SK-N-MC (cell line): ENCODE results near the gene RTCA.
"Not testable (repeated sequence)": the region's sequence is repeated elsewhere in the genome, so short reads cannot be mapped to it uniquely, and the experiment has no call there.

ENCODE experiments used
- DNase-seq: peaks from one replicate; pipeline ENCODE4 v3.0.0-alpha.2; 2011; ENCODE audit warnings: low read depth, low spot score
- H3K27ac ChIP-seq: fragments of 200-600 bp; sonication (generic); 2 replicates; pipeline ENCODE4 v1.5.1; 2016; ENCODE audit warnings: mixed run types
- H3K36me3 ChIP-seq: fragments of 200-600 bp; sonication (generic); 2 replicates; pipeline ENCODE4 v1.6.1; 2017; ENCODE audit warnings: antibody characterized with exemption, low read length, mixed read lengths; ENCODE audit not compliant: insufficient read depth
- H3K4me3 ChIP-seq: fragments of 200-600 bp; sonication (generic); 2 replicates; pipeline ENCODE4 v1.5.1; 2016
- H3K9ac ChIP-seq: fragments of 200-600 bp; sonication (generic); 2 replicates; pipeline ENCODE4 v1.8.0; 2017; ENCODE audit warnings: mixed run types, mixed read lengths; ENCODE audit not compliant: insufficient read length
- H3K9me3 ChIP-seq: fragments of 200-600 bp; sonication (generic); 2 replicates; pipeline ENCODE4 v1.6.1; 2017; ENCODE audit warnings: low read depth, mild to moderate bottlenecking, antibody characterized with exemption, low read length, moderate library complexity, mixed read lengths
- EZH2 ChIP-seq: fragments of 200-600 bp; sonication (generic); IDR thresholded peaks from one replicate; pipeline ENCODE4 v1.6.1; 2017; ENCODE audit warnings: antibody characterized with exemption
- FOXP2 ChIP-seq: optimal IDR thresholded peaks from 2 replicates; pipeline ENCODE3; 2011; ENCODE audit warnings: mild to moderate bottlenecking, moderate library complexity; ENCODE audit not compliant: insufficient read depth; ENCODE audit errors: extremely low read length, control extremely low read depth
- POLR2AphosphoS5 ChIP-seq: IDR thresholded peaks from 2 replicates; pipeline ENCODE4 v1.6.1; 2012; ENCODE audit warnings: mild to moderate bottlenecking, low read depth, low read length, borderline replicate concordance

Gene RTCA

DNA sequence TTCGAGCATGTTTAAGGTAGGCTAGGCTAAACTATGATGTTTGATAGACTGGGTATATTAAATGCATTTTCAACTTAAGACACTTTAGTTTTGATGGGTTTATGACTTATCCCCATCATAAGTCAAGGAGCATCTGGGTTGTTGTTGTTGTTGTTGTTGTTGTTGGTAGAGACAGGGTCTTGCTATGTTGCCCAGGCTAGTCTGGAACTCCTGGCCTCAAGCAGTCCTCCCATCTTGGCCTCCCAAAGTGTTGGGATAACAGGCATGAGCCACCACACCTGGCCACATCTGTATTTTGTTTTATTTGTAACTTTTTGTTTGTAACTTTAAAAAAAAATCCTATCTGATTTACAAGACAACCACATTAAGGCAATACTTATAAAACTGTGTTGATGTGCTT, 33.9 kb upstream of the RTCA start:
- no peak for TF ChIP-seq POLR2AphosphoS5
- TF ChIP-seq EZH2 = no peak
- TF ChIP-seq FOXP2 = no peak
- DNase-seq = no peak
- Histone ChIP-seq H3K9me3 (no peaks in the 10 kb centered on the region), H3K36me3 (peaks cover 53% of the 10 kb centered on the region), H3K27ac (no peak overlapping the region), H3K9ac (no peak overlapping the region), H3K4me3 (no peak overlapping the region)

DNA sequence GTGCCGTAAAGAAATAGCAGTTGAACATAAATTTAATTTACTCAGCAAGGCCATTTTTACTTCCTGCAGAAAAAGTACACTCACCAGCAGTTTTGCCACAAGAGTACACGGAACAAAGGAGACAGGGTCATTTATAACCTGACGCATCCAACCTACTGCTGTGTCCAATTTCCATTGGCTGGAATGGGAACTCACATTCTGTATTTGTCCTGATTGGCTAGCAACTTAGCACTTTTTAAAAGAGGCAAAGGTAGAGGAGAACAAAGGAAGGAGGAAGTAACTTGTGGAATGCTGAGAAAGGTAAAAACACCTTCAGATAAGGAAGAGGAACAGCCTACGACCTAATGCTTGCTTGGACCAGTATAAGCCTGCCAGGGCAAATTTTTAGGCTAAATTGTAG, 32.5 kb upstream of the RTCA start:
- not testable (repeated sequence) for H3K4me3 ChIP-seq, H3K27ac ChIP-seq, DNase-seq, H3K9ac ChIP-seq, H3K9me3 ChIP-seq
- H3K36me3 ChIP-seq = peaks cover 58% of the 10 kb centered on the region

DNA sequence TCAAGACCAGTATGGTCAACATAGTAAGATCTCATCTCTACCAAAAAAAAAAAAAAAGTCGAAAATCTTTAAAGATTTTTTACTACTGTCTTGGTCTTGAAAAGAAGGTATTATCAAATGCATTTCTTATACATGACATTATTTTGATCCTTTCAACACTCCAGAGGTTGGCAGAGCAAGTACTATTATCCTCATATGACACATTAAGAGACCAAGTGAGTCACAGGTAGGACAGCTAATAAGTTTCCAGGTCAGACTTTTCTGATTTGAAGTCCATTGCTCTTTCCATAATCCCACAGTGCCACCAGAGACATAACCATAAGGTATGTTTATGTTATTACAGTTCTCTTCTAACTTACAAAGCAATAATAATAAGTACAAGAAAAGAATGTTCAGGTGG, 31.6 kb upstream of the RTCA start:
- Histone ChIP-seq H3K9ac (no peak overlapping the region), H3K9me3 (no peaks in the 10 kb centered on the region), H3K27ac (no peak overlapping the region), H3K4me3 (no peak overlapping the region), H3K36me3 (peaks cover 58% of the 10 kb centered on the region)
- TF ChIP-seq EZH2 (no peak), POLR2AphosphoS5 (no peak), FOXP2 (no peak)
- no peak for DNase-seq

DNA sequence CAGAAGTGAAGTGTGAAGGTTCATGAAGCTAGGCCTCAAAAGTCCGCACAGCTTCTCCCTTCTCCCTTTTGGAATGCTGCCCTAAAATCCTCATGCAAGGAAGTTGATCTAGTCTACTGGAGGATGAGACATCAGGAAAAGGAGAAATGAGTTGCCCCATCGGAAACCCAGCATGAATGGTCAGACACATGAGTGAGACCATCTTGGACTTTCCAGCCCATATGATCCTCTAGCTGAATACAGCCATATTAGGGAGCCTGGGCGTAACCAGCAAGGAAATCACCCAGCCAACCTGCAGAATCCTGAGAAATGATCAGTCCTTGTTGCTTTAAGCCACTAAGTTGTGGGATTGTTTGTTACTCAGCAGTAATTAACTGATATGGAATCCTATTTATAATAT, 28.9 kb upstream of the RTCA start:
- Histone ChIP-seq H3K36me3 (peaks cover 46% of the 10 kb centered on the region), H3K9me3 (no peaks in the 10 kb centered on the region), H3K27ac (no peak overlapping the region), H3K9ac (no peak overlapping the region), H3K4me3 (no peak overlapping the region)
- TF ChIP-seq EZH2 (no peak), FOXP2 (no peak), POLR2AphosphoS5 (no peak)
- no peak for DNase-seq

DNA sequence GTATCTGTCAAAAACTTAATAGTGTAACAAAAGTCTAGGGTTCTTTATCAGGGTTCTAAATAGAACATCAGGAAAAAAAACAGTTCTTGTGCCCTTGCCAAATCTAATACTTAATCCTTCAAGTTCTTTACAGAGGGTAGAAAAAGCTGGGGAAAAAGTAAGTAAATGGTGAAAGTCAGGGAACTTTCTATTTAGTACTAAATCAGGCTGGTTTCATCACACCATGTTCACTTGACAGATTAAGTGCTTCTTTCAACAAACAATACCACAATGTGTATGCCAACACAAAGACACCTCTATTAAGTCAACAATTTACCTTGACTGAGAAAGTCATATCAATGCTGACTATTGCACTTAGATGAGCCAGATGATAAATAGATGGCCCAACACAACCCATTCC, 26.1 kb upstream of the RTCA start:
- DNase-seq = no peak
- Histone ChIP-seq H3K4me3 (no peak overlapping the region), H3K9me3 (no peaks in the 10 kb centered on the region), H3K9ac (no peak overlapping the region), H3K36me3 (peaks cover 24% of the 10 kb centered on the region), H3K27ac (no peak overlapping the region)
- TF ChIP-seq POLR2AphosphoS5 = no peak
- TF ChIP-seq EZH2 = no peak
- no peak for TF ChIP-seq FOXP2

DNA sequence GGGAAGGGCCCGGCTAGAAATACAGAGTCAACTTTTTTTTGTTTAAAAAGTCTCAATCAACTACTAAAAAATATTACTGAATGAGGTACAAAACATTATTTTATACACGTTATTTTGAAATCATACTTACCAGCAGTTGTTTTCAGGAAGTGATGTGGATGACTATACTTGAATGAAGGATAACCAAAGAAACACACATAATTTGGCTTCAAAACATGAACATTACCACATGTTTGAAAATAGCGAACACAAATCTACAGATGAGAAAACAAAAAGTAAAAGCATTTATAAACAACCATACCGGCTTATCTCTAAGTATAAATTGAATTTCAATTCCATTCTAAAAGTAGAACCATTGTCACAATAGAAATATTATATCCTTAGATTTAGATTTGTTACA, 25.4 kb upstream of the RTCA start:
- H3K36me3 ChIP-seq = peaks cover 24% of the 10 kb centered on the region

DNA sequence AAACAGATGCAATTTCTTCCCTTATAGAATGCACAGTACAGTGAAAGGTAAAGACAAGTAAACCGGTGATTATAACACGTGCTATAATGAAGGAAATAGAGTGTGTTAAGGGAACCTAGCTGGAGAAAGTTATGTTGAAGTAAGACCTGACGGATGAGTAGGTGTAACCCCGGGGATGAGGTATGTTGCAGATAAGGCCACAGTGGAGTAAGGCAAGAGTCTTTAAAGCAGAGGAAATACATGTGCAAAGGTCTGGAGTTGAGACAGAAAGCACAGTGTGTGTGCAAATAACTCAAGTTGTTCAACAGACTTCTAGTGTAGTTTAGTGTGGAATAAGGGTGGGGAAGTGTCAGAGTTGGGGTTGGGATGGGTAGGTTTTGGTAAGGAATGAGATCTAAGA, 19.3 kb upstream of the RTCA start:
- Histone ChIP-seq H3K4me3 (no peak overlapping the region), H3K27ac (no peak overlapping the region), H3K9ac (no peak overlapping the region), H3K36me3 (no peaks in the 10 kb centered on the region), H3K9me3 (no peaks in the 10 kb centered on the region)
- no peak for TF ChIP-seq EZH2
- TF ChIP-seq POLR2AphosphoS5 = no peak
- no peak for TF ChIP-seq FOXP2
- no peak for DNase-seq

More for the DNA sequence above, 25.4 kb upstream of the RTCA start:
- no peak for DNase-seq
- no peak overlapping the region for H3K27ac ChIP-seq
- no peaks in the 10 kb centered on the region for H3K9me3 ChIP-seq
- no peak overlapping the region for H3K4me3 ChIP-seq
- no peak overlapping the region for H3K9ac ChIP-seq
- no peak for TF ChIP-seq FOXP2
- no peak for TF ChIP-seq POLR2AphosphoS5

DNA sequence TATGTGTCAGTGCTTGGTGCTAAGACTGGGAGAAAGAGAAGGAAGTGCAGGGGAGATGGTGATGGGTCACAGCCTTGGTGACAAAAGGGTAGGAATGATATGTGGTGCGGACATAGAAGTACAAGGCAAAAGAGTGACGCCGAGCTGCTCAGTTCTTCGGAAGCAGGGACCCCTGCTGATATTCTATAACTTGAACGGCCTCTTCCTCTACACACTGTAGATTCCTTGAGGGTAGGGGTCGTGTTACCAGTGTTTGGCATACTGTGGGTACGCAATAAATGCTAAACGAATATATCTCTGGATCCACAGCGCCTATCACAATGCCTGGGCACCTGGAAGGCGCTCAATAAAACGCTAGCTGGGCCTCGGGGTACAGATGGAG, 16.9 kb upstream of the RTCA start:
- DNase-seq = no peak
- TF ChIP-seq POLR2AphosphoS5 (no peak), FOXP2 (no peak), EZH2 (no peak)
- peak overlapping the region; percentile 64; the same call in 1 of the 2 replicates for H3K27ac ChIP-seq
- no peaks in the 10 kb centered on the region for H3K36me3 ChIP-seq
- H3K4me3 ChIP-seq = peak overlapping the region; percentile 94
- H3K9ac ChIP-seq = peak overlapping the region; percentile 91
- H3K9me3 ChIP-seq = no peaks in the 10 kb centered on the region

DNA sequence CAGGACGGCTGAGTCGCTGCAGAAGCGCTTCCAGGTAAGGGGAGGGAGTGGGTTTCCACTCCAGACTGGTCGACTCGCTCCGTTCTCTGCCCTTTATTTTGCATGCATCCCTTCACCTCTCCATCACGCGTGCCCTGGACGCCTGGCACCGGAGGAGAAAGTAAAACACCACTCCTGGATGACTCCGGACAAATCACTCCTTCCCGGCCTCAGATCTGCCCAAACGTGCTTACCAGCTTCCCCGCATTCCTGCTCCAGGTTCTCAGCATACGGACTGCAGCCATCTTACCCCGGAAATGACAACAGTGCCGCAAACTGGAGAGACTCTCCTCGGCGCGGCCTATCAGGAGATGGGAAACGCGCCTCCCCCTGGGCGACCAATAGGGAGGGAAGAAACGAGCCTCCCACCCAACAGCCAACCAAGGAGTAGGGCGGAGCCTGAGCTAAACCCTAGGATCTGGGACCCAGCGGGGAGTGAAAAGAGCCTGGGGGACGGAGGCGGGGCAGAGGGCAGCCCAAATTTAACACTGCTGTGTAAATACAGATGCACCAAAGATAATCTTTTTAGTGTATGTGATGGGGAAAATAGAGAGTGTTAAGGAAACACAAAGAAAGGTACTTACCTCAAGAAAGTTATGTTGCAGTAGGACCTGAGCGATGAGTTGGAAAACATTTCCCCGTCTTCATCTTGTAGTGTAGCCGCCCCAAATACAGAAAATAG, 16.3 kb upstream of the RTCA start, which contains the start of gene DBT:
Gene DBT, minus strand, starts transcription at position 298 of the 721 bp plus-strand sequence. Its CDS starts 14 bp downstream, at position 284.
- Histone ChIP-seq H3K4me3 (peak within 1 kb of the TSS; percentile 94), H3K36me3 (no peaks in the 10 kb centered on the region), H3K9me3 (no peaks in the 10 kb centered on the region), H3K27ac (peak within 1 kb of the TSS; percentile 64; the same call in 1 of the 2 replicates), H3K9ac (peak within 1 kb of the TSS; percentile 91)
- peak; percentile 90 for DNase-seq
- peak; percentile 98 for TF ChIP-seq POLR2AphosphoS5
- no peak for TF ChIP-seq EZH2
- TF ChIP-seq FOXP2 = peak; percentile 63
